H4 (cell line): ENCODE results near the gene EHD2. TPM values are rescaled to one million over a fixed set of nuclear protein-coding genes. Genes with fewer than 3 reads are reported as not detected.
"Not testable (repeated sequence)": the region's sequence is repeated elsewhere in the genome, so short reads cannot be mapped to it uniquely, and the experiment has no call there.

ENCODE experiments used
- DNase-seq: peaks from one replicate; pipeline ENCODE4 v3.0.0-alpha.2; 2015; ENCODE audit warnings: low spot score
- total RNA-seq: library from RNA; depleted of rRNA; stranded (reverse); fragments of >200 nt; shearing (Covaris generic); gene quantifications from 2 replicates; pipeline ENCODE4 v1.2.3, GENCODE V29; 2014

Gene EHD2
- total RNA-seq, 1 experiment from 2014 or later, result 19.9 TPM

DNA sequence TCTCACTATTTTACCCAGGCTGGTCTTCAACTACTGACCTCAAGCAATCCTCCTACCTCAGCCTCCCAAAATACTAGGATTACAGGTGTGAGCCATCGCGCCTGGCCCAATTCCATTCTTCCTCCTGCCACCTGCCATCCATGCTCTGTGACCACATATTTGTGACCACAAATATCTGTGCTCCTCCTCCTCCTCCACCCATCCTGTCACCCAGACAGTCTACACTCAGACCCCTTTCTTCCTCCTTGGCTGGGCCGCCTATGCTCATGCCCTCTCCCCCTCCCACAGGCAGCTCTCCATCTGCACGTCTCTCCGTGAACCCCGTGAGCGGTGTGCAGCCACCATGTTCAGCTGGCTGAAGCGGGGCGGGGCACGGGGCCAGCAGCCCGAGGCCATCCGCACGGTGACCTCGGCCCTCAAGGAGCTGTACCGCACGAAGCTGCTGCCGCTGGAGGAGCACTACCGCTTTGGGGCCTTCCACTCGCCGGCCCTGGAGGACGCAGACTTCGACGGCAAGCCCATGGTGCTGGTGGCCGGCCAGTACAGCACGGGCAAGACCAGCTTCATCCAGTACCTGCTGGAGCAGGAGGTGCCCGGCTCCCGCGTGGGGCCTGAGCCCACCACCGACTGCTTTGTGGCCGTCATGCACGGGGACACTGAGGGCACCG lies 3.2 kb downstream of the EHD2 start:
- DNase-seq, result no peak

DNA sequence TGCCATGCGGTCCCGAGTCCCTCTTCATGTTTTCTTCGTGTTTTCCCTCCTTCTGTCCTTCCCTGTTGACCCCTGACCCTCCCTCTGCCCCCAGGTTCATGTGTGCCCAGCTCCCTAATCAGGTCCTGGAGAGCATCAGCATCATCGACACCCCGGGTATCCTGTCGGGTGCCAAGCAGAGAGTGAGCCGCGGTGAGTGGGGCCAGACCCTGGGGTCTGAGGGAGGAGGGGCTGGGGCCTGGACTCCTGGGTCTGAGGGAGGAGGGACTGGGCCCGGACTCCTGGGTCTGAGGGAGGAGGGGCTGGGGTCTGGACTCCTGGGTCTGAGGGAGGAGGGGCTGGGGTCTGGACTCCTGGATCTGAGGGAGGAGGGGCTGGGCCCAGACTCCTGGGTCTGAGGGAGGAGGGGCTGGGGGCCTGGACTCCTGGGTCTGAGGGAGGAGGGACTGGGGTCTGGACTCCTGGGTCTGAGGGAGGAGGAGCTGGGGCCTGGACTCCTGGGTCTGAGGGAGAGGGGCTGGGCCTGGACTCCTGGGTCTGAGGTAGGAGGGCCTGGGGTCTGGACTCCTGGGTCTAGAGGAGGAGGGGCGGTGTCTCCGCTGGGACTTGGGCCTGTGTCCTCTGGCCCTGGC lies 5.3 kb downstream of the EHD2 start:
- DNase-seq, result not testable (repeated sequence)

GRCh38 chr19:47719047-47719859 lies 6.0 kb downstream of the EHD2 start:
- peak; percentile 97 for DNase-seq

- DNase-seq, result no peak
Observed at GRCh38 chr19:47720669-47721422, 7.6 kb downstream of the EHD2 start.

- DNase-seq, result peak; percentile 91
Observed at GRCh38 chr19:47723581-47723940, 10.3 kb downstream of the EHD2 start.

- DNase-seq, result no peak
Observed at GRCh38 chr19:47725759-47726401, 12.7 kb downstream of the EHD2 start.

DNA sequence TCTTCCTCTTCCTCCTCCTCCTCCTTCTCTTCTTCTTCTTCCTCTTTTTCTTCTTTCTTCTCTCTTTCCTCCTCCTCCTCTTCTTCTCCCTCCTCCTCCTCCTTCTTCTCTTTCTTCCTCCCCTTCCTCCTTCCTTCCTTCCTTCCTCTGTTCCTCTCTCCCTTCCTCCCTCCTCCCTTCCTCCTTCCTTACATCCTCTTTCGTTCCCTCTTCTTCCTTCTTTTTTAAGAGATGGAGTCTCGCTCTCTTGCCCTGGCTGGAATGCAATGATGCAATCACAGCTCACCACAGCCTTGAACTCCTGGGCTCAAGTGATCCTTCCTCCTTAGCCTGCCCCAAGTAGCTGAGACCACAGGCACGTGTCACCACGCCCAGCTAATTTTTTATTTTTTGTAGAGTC lies 13.2 kb downstream of the EHD2 start:
- DNase-seq, result peak; percentile 72

DNA sequence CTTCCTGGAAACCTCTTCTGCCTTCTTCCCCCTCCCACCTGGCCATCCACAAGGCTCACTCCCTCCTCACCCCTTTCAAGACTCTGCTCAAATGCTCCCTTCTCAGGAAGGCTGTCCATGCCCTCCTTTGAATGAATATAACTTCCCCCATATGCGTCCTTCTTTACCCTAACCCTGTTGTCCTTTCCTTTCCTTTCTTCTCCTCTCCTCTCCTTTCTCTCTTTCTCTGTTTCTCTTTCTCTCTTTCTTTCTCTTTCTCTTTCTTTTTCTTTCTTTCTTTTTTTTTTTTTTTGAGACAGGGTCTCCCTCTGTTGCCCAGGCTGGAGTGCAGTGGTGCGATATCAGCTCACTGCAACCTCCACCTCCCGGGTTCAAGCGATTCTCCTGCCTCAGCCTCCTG lies 15.1 kb downstream of the EHD2 start:
- not testable (repeated sequence) for DNase-seq

GRCh38 chr19:47729468-47729798 lies 16.2 kb downstream of the EHD2 start:
- peak; percentile 84 for DNase-seq

DNA sequence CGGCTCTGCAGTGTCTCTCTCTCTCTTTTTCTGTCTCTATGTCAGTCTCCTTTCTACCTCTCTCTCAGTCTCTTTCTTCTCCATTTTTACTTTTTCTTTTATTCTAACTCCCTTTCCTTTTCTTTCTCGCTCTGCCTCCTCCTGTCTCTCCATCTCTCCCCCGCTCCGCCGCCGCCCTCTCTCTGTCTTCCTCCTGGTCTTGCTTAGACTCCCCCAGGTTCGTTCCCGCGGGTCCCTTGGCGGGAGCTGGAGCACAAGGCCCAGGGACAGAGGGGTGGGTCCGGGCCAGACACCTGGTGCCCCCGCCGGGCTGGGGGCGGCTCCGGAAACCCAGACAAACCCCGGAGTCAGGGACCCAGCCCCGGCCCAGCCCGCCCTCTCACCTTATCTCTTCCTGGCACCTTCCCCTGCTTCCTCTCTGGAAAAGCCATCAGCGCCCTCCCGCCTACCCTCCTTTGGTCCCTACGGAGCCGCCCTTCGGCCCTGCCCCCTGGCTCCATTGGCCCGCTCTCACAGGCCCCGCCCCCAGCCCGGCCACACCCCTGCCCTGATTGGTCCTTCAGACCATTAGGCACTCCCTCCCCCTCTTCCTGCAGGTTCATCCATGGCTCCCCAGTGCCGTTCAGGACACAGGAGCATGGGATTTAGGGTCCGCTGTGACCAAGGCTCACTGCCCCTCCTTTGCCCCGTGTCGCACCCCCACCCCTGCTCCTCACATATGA lies 16.7 kb downstream of the EHD2 start:
- DNase-seq, result no peak

GRCh38 chr19:47730521-47730889 lies 17.3 kb downstream of the EHD2 start:
- no peak for DNase-seq

DNA sequence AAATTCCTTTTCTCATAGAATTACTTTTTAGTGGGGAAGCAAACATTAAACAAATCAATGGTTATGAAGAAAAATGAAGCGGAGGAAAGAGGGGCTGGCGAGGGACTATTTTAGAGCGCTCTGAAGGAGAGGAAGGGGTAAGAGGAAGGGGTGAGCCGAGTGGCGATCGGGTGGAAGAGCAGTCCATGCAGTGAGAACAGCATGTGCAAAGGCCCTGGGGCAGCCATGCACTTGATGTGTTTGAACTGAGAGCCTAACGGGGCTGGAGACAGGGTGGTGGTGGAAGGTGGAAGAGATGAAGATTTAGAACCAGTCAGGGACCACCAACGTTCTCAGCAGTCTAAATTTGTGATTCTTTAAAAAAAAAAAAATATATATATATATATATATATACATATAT lies 17.7 kb downstream of the EHD2 start:
- no peak for DNase-seq

- DNase-seq, result no peak
Observed at GRCh38 chr19:47735131-47735530, 21.9 kb downstream of the EHD2 start.

DNA sequence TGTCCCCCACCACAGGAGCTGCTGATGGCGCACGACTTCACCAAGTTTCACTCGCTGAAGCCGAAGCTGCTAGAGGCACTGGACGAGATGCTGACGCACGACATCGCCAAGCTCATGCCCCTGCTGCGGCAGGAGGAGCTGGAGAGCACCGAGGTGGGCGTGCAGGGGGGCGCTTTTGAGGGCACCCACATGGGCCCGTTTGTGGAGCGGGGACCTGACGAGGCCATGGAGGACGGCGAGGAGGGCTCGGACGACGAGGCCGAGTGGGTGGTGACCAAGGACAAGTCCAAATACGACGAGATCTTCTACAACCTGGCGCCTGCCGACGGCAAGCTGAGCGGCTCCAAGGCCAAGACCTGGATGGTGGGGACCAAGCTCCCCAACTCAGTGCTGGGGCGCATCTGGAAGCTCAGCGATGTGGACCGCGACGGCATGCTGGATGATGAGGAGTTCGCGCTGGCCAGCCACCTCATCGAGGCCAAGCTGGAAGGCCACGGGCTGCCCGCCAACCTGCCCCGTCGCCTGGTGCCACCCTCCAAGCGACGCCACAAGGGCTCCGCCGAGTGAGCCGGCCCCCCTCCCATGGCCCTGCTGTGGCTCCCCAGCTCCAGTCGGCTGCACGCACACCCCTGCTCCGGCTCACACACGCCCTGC lies 27.8 kb downstream of the EHD2 start:
- DNase-seq, result no peak

GRCh38 chr19:47741544-47742140 lies 28.4 kb downstream of the EHD2 start:
- no peak for DNase-seq

DNA sequence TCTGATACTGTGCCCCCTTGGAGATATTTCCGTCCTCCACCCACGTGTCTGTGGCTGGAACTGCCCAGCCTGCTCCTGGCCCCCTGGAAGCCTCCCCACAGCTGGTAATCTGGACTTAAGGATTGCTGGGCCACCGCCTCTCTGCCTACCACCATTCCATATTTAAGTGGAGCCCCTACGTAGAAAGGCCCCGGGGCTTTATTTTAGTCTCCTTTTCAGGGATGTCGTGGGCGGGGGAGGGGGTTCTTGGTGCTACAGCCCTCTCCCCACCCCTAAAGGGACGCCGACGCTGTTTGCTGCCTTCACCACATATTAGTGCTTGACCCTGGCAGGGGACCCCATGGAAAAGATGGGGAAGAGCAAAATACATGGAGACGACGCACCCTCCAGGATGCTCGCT lies 29.4 kb downstream of the EHD2 start:
- DNase-seq, result no peak

- peak; percentile 97 for DNase-seq
Observed at GRCh38 chr19:47745010-47745901, 32.0 kb downstream of the EHD2 start, which contains the start of gene NOP53. NOP53 (plus strand) TSS chr19:47745546; CDS start chr19:47745560, 14 bp downstream.

DNA sequence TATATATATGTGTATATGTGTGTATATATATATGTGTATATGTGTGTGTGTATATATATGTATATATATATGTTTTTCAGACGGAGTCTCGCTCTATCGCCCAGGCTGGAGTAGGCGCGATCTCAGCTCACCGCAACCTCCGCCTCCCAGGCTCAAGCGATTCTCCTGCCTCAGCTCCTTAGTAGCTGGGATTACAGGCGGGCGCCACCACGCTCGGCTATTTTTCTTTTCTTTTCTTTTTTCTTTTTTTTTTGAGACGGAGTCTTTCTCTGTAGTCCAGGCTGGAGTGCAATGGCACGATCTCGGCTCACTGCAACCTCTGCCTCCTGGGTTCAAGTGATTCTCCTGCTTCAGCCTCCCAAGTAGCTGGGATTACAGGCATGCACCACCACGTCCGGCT lies 32.9 kb downstream of the EHD2 start:
- DNase-seq, result not testable (repeated sequence)

DNA sequence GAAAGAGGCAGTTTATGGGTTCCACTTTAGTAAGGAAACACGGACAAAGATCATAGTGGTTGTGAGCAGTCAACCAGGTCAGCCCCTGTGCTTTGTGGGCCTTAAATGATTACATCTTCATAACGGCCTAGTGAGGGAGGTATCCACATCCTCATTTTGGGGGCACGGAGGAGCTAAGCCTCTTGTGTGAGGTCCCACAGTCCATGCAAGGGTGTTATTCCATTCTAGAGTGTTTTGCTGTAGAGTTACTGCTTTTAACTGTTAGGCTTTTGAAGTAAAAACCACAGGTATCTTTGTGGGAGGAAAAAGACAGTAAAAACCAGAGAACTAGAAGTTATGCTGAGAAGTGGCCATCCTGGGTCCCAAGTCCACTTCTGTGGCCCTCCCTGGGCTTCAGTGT lies 36.1 kb downstream of the EHD2 start:
- no peak for DNase-seq
